T-helper 9 cell (primary cell): ENCODE measurements around the gene PKP4.

ENCODE experiments used
- DNase-seq: peaks from one replicate; pipeline ENCODE4 v3.0.0-alpha.2; 2020

The PKP4 gene

DNA sequence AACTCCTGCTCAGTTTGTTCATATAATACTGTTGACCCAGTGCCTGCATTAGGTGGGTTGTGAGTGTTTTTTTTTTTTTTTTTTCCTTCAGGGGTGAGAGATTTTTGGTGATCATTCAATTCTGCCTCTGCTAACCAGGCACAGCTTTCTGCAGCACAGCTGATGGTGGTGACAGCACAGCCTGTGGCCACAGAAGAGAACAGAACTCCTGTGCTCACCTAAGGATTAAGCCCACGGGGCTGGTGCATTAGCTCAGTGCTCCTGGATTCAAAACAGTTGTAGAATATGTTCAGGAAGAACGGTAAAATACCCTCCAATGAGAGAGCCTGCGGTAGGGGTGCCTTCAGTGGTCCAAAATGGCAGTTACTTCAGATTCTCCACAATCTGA lies 42.0 kb downstream of the PKP4 start:
- DNase-seq = no peak

DNA sequence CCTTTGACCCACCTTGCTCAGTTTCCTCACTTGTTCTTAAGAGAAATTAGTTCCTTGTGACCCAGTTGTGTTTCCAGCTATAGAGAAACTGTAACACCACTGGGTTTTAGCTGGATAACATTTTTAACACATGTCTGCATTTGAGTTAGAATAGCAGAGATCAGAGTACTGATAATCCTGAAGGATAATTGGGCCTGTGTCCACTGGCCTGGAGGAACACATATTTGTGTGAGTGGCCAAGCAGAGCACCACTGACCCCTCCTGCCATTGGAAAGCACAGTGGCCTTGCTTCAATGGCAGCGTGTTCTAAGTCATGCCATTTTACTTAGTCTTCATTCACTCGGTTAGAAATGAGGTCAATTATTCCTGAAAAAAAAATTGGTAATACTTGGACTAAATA lies 42.6 kb downstream of the PKP4 start:
- DNase-seq = no peak

DNA sequence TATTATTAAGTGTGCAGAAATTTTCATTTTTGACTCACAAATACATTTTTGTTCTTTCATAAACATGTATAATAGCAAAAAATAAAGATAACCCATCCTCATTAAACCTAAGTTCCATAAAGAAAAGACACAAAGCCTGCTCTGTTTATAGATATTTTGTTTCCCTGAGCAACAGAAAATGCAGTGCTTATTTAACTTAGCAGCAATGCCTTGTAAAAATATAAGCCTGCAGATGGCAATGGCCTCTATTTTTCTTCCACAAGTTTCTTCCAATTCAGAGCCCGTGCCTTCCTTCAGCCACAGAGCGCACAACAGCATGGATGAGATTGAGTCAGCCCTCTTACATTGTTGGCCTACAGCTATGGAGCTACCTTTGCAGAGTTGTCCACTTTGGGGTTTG lies 43.6 kb downstream of the PKP4 start:
- no peak for DNase-seq

DNA sequence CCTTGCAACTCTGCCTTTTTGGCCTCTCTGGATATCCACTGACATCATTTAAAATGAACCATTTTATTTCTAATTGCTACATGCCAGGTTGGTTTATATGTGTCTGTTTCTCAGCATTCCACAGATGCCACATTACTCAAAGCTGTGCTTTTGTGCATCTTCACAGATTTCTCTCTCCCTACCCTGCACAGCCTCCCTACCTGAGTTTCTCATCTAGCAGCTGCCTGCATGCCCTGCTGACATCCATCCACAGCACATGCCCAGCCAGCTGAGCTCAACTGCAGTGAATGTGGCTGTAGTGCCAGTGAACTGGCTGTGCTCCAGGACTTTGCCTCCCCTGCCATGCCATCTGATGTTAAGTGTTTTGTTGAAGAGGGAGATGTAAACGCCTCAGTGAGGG lies 44.5 kb downstream of the PKP4 start:
- DNase-seq = no peak

DNA sequence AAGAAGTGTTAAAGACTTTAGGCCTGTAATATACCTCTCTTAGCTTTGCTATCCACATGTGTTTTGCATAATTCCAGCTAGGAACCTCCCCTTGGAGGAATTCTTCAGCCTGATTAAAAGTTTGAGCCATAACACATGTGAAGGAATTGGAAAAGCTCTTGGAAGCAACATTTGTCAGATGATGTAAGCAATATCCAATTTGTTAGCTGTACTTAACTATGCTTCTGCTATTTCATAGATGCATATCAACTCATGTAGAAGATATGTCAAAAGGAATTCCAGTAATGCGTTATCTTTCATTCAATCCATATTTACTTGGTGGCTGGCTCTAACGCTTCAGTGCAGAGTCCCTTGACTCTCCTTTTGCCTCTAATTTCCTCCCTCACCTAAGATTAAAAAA lies 46.2 kb downstream of the PKP4 start:
- no peak for DNase-seq

DNA sequence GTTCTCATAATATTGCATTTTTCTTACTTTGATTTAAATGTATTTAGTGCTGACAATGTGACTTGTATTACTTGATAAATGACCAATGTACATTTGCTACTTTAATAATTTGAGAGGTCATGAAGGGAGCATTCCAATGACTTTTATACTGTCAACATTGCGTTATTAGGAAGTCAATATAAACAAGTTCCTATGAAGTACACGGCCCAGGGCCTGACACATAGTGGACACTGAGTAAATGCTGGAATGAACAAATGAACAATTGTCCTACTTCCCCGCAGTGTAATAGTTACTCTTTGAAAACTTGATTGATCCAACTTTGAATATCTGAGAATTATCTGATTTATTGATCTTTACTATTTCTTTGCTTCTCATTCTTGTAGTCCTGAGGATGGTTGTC lies 47.3 kb downstream of the PKP4 start:
- no peak for DNase-seq

DNA sequence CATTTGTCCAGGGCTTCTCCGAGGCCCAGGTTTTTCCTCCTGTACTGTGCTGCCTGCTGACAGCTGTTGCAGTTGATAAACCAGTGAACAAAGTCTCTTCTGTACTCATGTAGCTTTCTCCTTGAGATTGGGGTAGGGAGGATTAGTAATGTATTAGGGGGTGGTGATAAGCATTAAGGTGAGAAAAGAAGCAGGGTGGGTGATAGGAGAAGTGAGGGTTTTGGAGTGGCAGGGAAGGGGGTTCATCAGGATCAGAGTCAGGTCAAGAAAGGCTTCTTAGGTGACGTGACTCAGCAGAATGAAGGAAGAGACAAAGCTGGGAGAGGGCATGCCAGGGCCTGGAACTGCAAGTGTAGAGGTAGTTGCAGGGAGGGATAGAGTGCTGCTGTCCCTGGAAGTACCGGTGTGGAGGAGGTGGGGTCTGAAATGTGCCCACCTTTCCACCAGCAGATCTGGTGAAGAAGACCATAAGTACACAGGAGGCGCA lies 48.7 kb downstream of the PKP4 start:
- DNase-seq = no peak

DNA sequence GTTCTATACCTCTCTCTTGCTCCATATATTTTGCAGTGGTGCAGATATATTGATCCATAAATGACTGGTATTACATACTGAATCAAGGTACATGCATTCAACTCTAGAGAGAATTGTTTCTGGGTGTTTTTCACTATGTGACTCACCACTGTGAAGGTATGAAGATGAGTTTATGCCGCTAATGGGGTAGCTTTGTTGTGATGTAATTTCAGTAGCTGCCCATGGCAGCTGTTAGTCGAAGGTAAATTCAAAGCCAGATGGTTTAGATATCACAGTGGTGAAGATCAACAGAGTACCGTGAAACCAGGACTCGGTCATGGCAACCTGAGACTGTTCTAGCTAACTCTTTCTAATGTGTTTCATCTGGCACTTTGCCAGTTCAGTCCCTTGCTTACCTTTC lies 50.4 kb downstream of the PKP4 start:
- DNase-seq = no peak

DNA sequence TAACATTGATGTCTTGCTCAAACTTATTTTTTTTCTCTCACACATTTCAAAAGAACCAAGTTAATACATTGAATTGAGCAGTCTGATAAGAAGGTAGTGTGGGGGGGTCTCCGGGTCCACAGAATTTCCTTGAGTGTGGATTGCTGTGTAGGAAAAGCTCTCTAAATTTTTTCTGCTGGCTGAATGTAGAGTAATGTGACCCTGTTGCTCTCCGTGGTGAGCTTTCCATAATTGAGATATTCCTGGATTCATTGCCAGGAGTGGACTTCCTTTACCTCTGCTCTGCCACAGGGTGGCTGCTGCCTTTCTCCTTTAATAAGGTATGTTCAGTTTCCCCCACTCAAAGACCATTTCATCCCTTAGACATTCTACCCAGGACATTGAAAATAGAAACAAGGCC lies 50.9 kb downstream of the PKP4 start:
- DNase-seq = no peak

DNA sequence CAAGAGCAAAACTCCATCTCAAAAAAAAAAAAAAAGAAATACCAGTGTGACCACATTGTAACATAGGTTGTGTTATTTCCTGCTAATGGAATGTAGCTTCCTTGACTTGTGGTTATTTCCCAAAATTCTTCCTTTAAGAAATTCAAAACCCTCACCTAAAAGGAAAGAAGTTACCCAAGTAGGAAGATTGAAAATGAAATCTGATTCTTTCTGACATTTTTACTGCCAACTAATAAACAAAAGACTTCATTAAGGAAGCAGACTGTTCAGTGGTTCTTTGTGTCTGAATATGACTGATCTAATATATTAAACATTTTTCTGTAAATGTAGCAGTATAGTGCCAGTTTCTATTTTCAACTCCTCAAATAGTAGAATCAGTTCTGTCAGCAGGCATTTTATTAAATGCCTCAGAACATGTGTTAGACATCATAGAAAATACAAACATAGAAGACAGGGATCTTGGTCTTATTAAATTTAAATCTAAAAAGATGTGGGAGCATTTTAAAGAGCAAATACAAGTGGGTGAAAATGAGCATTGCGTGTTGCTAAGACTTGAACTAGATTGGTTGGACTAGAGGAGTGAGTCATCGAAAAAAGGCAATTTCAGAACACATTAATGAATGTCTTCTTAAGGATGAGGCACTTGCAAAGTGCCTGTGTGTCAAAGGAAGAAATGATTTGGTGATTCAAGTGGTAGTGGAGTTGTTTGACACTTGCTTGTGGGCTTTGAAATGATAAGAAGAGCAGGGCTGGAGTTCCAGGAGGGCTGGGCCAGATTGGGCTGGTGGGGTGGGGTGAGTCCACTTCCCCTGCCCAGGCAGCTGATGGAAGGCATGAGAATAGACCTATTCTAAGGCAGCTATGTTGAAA lies 53.4 kb downstream of the PKP4 start:
- no peak for DNase-seq

DNA sequence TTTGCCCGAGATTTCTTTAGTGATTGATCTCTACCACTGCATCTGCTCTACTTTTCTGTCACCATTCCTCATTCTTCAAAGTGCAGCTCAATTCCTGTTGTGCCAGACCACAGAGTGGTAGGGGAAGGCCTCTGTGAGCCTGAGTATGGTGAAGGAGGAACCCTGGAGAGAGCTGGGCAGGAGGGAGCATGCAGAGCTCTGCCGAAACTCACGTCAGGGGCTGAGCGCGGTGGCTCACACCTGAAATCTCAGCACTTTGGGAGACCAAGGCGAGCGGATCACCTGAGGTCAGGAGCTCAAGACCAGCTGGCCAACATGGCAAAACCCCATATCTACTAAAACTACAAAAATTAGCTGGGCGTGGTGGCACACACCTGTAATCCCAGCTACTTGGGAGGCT lies 54.1 kb downstream of the PKP4 start:
- no peak for DNase-seq

DNA sequence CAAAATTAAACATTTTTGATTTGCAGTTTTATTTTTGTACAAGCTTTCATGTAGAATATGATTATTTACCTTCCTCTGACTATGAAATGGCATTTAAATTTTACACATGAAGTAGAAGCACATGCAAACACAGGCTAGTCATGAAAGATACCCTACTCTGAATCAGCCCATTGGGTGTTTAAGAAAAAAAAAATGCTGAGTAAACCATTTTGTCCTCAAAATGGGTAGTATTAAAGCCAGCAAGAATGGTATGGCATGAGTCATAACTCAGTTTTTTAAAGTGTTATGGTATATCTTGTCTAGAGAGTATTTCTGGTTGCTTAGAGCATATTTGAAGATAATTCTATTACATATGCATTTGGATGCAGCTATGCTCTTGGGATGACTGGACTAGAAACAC lies 55.0 kb downstream of the PKP4 start:
- DNase-seq = no peak

DNA sequence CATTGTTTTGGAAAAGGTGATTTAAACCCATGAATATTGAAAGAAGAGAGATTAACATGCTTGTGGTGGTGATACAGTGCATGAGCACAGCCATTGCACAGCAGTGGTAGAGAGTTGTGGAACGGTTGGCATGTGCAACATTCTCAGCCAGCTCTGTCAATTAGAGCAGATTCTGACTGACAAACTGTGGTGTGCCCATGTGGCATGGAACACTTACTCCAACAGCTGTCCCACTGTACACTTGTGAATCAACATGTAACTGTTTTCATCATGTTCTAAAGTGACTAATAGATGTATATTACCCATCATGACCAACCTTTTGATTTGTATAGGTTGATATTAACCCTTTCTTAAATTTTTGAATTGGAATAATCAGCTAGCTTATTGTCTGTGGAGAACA lies 55.6 kb downstream of the PKP4 start:
- no peak for DNase-seq

DNA sequence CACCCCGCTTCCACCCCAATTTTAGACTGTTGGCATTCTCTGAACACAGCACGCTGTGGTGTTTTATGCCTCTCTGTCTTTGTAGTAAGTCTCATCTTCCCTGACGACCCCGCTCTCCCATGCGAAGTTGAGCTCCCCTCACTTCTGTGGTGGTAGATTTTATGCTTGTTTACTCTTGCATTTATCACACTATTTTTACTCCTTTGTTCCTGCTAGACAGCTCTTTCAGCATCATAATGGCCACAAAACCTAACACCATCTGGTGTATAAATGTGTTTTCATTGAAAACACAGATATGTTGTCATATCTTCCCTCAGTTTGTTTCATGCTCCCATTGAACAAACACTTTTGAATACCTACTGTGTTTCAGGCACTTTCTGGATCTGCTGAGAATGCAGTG lies 57.1 kb downstream of the PKP4 start:
- no peak for DNase-seq

DNA sequence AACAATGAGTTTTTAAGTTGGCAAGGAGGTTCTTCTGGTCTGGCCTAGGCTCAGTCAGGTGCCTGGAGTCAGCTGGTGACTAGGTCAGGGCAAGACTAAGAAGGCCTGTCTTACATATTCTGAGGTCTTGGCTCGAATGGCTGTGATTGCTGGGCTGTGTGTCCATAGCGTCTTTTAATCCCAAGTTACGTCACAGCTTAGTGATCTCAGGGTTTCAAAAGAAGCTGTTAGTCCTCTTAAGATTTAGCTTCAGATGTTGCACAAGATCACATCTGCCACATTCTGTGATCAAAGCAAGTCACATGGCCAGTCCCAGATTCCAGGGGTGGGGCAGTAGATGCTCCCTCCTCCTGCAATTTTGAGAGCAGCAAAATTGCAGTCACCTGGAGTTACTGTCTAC lies 61.3 kb downstream of the PKP4 start:
- no peak for DNase-seq

DNA sequence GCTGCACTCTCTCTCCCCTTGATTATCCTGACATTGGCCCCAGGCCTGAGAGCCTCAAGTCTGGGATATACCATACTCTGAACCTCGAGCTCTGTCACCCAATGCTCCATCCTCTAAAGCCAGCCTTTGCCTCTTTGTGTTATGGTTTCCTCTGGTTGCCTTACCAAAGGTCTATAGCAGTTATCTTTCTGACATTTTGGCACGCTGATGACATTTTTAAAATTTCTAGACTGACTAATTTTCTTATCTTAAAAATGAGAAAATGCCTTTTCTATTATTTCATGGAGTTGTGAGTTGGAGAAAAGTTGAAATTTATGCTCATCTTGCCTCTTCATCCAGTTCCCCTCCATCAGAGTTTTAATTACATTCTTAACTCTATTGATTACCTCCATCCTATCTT lies 62.7 kb downstream of the PKP4 start:
- no peak for DNase-seq

DNA sequence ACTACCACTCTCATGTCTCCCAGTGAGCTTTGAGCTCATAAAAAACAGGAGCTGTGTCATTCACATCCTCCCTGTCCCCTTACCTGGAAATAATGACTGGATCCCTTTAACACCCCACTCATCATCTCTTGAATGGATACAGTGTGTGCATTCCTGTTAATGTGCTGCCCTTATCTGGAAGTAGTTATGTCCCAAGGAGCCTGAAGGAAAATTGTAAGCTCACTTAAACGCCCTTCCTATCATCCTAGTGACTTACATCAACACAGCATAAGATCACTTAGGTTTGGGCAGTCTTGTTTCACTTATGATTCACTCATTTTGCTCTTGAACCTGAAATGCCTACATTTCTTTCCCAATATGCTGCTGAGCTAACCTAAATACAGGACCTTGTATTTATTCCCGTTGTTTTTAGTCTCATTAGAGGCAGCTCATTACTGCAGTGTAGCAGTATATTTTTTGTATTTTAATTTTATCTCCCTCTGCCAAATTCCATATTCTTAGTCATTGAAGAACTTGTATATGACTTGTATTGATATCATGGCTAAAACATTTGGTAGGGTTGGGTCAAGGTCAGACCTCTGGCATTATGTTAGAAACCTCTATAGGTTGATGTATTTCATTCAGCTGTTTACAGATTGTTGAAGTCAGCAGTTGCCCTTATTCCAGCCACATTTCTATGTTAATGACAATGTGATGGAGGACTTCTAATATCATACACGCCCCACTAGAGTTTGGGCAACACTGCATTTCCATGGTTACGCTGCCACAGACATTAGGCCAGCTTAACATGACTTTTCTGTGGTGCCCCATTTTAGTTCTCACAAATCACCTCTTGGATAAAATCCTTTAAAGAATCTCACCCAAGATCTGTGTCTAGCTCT lies 72.9 kb downstream of the PKP4 start:
- no peak for DNase-seq

DNA sequence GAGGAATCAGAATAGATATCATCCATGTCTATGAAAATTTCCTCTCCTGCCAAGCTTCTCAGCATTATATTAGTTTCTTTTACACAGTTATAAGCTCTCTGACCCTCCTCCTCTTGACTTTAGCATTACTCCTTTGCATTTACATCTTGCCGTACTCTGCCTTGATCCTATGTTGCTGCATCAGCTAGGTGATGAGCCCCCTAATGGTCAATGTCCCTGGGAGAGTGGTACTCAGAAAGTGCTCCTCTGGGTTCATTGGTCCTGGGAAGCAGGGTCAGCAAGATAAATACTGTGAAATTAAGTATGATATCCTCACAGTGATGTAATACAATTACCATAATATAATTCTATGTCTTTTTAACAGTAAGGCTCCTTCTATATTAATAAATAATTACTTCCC lies 74.1 kb downstream of the PKP4 start:
- DNase-seq = no peak

DNA sequence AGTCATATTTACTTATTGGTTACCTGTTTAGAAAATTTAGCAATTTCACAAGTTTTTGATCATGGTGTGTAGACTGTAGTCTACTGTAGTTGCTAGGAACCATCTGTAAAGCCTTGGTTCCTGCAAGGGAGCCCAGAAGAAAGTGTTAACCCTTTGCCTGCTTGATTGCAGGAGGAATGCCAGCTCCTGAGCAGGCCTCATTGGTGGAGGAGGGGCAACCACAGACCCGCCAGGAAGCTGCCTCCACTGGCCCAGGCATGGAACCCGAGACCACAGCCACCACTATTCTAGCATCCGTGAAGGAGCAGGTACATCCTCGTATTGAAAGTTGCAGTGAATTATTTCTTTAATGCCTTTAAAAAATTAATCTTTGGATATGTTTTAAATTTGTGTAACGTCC lies 76.3 kb downstream of the PKP4 start:
- no peak for DNase-seq

DNA sequence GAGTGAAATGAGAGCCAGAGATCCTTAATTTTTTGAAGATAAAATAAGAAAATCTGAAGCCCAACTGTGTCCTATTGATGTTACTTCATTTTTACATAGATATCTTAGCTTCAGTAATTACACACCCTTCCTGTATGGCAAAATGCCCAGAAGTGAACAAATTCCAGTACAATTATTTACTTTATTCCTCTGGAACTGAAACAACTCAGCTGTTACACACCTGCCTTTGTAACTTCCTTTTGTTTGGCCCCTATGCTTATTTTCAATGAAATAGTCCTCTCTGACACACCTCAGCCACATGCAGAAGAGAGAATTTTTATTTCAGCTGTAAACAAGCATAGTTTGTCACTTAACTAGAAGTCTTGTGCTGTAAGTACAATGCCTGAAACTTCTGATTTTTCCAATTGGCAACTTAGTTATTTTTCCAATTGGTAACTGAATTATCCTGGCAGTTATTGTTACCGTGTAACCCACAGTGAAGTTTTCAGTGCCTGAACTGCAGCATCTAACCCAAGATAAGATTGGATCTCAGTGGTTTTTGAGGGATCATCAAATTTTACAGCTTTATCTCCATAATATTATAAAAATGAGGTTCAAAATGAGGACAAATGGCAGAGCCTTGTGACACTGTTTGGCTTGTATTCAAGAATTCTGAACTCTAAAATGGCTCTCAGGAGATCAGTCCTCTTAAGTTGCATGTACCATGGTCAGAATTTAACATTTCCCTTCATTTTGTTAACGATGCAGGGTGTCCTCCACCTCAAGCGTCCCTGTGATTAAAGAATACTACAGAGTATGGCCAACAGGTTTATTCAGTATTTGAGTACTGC lies 82.6 kb downstream of the PKP4 start:
- DNase-seq = no peak

DNA sequence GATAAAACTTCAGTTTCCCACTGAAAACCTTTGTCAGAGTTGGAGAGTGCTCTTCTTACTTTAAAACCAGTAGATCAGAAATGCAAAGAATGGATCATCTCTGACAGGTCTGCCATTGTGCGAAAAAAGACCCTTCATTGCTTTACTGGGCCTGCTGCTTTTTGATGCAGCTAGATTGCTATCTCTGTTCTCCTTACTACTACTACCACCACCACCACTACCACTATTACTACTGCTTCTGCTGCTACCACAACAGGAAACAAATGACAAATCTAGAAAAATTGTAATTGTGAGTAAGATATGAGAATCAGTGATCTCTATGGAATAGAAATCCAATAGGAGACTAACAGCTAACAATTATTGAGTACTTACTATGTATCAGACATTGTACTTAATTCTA lies 85.8 kb downstream of the PKP4 start:
- DNase-seq = no peak

DNA sequence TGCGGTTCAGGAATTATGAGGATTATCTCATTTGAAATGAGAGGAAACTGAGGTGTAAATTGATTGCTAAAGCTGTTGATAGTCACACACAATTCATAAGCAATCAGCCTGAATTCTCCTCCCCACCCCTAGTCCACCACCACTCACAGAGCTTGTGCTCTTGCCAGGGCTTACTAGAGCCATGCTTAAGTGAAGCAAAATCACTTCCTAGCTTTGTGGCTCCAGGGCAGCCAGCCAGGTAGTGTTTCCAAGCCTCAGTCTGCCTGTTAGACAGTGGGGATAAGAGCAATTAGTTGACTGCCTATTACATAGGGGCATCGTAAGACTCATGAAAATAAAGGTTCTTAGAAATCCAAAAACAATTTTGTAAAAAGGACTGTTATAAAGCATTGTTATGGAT lies 87.2 kb downstream of the PKP4 start:
- no peak for DNase-seq

DNA sequence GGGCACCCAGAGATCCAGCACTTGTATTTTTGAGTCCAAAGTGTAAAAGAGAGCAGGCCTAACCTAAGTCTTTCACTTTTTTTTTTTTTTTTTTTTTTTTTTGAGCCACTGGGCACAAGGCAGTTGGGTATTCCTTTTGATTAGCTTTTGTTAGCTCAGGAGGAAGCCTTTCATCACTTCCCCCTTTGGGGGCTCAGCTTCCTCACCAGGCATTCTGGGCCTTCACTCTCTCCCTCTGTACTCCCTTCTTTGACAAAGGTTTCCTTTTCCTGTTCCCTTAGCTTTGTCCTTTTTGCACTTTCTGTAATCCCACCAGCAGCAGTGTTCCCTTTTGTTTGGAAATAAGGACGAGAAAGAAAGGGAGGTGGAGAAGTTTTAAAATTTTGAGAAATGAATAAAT lies 88.2 kb downstream of the PKP4 start:
- DNase-seq = no peak
